OCI-LY1 (cell line): ENCODE measurements around the gene PATZ1.

Source experiments
- H2AFZ ChIP-seq: fragments of 200-600 bp; sonication (generic), shearing (Covaris generic); 2 replicates; pipeline ENCODE4 v1.6.0; 2014; ENCODE audit warnings: antibody characterized with exemption, mild to moderate bottlenecking, low read length
- H3F3A ChIP-seq: fragments of 200-600 bp; sonication (generic), shearing (Covaris generic); 2 replicates; pipeline ENCODE4 v1.6.0; 2014; ENCODE audit warnings: mild to moderate bottlenecking, antibody characterized with exemption, low read length, moderate library complexity; ENCODE audit not compliant: insufficient read depth
- H3K27ac ChIP-seq: fragments of 200-600 bp; sonication (generic); 2 replicates; pipeline ENCODE4 v1.5.1; 2014; ENCODE audit warnings: low read length, mixed run types, mild to moderate bottlenecking, low read depth; ENCODE audit not compliant: poor library complexity, severe bottlenecking
- H3K27me3 ChIP-seq: fragments of 200-600 bp; sonication (generic); 2 replicates; pipeline ENCODE4 v1.6.0; 2014; ENCODE audit warnings: antibody characterized with exemption, mild to moderate bottlenecking, low read length, moderate library complexity; ENCODE audit not compliant: insufficient read depth
- H3K36me3 ChIP-seq: fragments of 200-600 bp; sonication (generic); 2 replicates; pipeline ENCODE4 v1.6.1; 2014; ENCODE audit warnings: mild to moderate bottlenecking, antibody characterized with exemption, low read length, moderate library complexity, mixed read lengths; ENCODE audit not compliant: insufficient read depth
- H3K4me1 ChIP-seq: fragments of 200-600 bp; sonication (generic); 2 replicates; pipeline ENCODE4 v1.5.1; 2014; ENCODE audit warnings: mild to moderate bottlenecking, low read length, moderate library complexity; ENCODE audit not compliant: insufficient read depth, severe bottlenecking
- H3K4me2 ChIP-seq: fragments of 200-600 bp; sonication (generic), shearing (Covaris generic); 2 replicates; pipeline ENCODE4 v1.6.1; 2014; ENCODE audit warnings: low read length
- H3K4me3 ChIP-seq: fragments of 200-600 bp; sonication (generic); 2 replicates; pipeline ENCODE4 v1.5.1; 2014; ENCODE audit warnings: low read length, low read depth, mild to moderate bottlenecking, mixed read lengths; ENCODE audit not compliant: poor library complexity, severe bottlenecking
- H3K79me2 ChIP-seq: fragments of 200-600 bp; shearing (Covaris generic); 2 replicates; pipeline ENCODE4 v1.6.1; 2016; ENCODE audit warnings: mixed run types, low read length, mixed read lengths; ENCODE audit not compliant: insufficient read depth
- H3K9ac ChIP-seq: fragments of 200-600 bp; sonication (generic), shearing (Covaris generic); 2 replicates; pipeline ENCODE4 v1.6.1; 2014; ENCODE audit warnings: mild to moderate bottlenecking, low read length, mixed read lengths
- H3K9me2 ChIP-seq: fragments of 200-600 bp; sonication (generic), shearing (Covaris generic); 2 replicates; pipeline ENCODE4 v1.6.1; 2014; ENCODE audit warnings: low read depth, mild to moderate bottlenecking, low read length, mixed read lengths
- H3K9me3 ChIP-seq: fragments of 200-600 bp; shearing (Covaris generic); 2 replicates; pipeline ENCODE4 v1.6.1; 2014; ENCODE audit warnings: low read length, mixed read lengths
- H4K20me1 ChIP-seq: fragments of 200-600 bp; sonication (generic), shearing (Covaris generic); 2 replicates; pipeline ENCODE4 v1.6.0; 2016; ENCODE audit warnings: mild to moderate bottlenecking, low read length; ENCODE audit not compliant: insufficient read depth
- CTCF ChIP-seq: fragments of 200-600 bp; sonication (generic), shearing (Covaris generic); IDR thresholded peaks from 2 replicates; pipeline ENCODE4 v1.5.1; 2017; ENCODE audit warnings: mild to moderate bottlenecking, antibody characterized with exemption, low read length, moderate library complexity, mixed read lengths
- EZH2 ChIP-seq: fragments of 200-600 bp; sonication (generic), shearing (Covaris generic); IDR thresholded peaks from 2 replicates; pipeline ENCODE4 v1.8.0; 2017; ENCODE audit warnings: borderline replicate concordance, mixed run types, mild to moderate bottlenecking, antibody characterized with exemption, low read length, moderate library complexity, mixed read lengths

The PATZ1 gene

GRCh38 chr22:31287818-31288495, 58.2 kb downstream of the PATZ1 start:
- peak overlapping the region; percentile 87 for H3K4me3 ChIP-seq
- H3K36me3 ChIP-seq: peaks cover 60% of the 10 kb centered on the region
- peak overlapping the region; percentile 78 for H3K4me2 ChIP-seq
- H3F3A ChIP-seq: peaks cover 6% of the 10 kb centered on the region; the same call in 1 of the 2 replicates
- peak overlapping the region; percentile 96 for H3K27ac ChIP-seq
- peak overlapping the region; percentile 70; the same call in 1 of the 2 replicates for H3K9ac ChIP-seq
- H2AFZ ChIP-seq: no peak overlapping the region
- TF ChIP-seq EZH2 (no peak), CTCF (no peak)
- no peaks in the 10 kb centered on the region for H4K20me1 ChIP-seq
- H3K4me1 ChIP-seq: peaks cover 54% of the 10 kb centered on the region
- H3K27me3 ChIP-seq: no peaks in the 10 kb centered on the region
- no peaks in the 10 kb centered on the region for H3K9me2 ChIP-seq
- no peaks in the 10 kb centered on the region for H3K79me2 ChIP-seq
- H3K9me3 ChIP-seq: no peaks in the 10 kb centered on the region

- Histone ChIP-seq H3K79me2 (no peaks in the 10 kb centered on the region), H3K27me3 (no peaks in the 10 kb centered on the region), H4K20me1 (no peaks in the 10 kb centered on the region), H3K36me3 (peaks cover 73% of the 10 kb centered on the region), H3K27ac (peak overlapping the region; percentile 96), H3K4me1 (peaks cover 48% of the 10 kb centered on the region), H3F3A (peaks cover 6% of the 10 kb centered on the region; the same call in 1 of the 2 replicates), H3K4me3 (no peak overlapping the region), H2AFZ (no peak overlapping the region), H3K9ac (peak overlapping the region; percentile 21; the same call in 1 of the 2 replicates), H3K4me2 (peak overlapping the region; percentile 35; the same call in 1 of the 2 replicates), H3K9me2 (no peaks in the 10 kb centered on the region), H3K9me3 (no peaks in the 10 kb centered on the region)
- TF ChIP-seq EZH2 (no peak), CTCF (no peak)
Observed at GRCh38 chr22:31286360-31287255, 59.5 kb downstream of the PATZ1 start.

- Histone ChIP-seq H3K27ac (peak overlapping the region; percentile 28), H3K9me3 (no peaks in the 10 kb centered on the region), H3K9ac (no peak overlapping the region), H3K4me2 (no peak overlapping the region), H3K9me2 (no peaks in the 10 kb centered on the region), H3K4me3 (no peak overlapping the region), H3K79me2 (no peaks in the 10 kb centered on the region), H4K20me1 (no peaks in the 10 kb centered on the region), H3F3A (peaks cover 6% of the 10 kb centered on the region; the same call in 1 of the 2 replicates), H2AFZ (no peak overlapping the region), H3K36me3 (peaks cover 89% of the 10 kb centered on the region), H3K27me3 (no peaks in the 10 kb centered on the region), H3K4me1 (peaks cover 43% of the 10 kb centered on the region)
- TF ChIP-seq CTCF (no peak), EZH2 (no peak)
Observed at GRCh38 chr22:31284281-31285155, 61.6 kb downstream of the PATZ1 start.
